Heart left ventricle (tissue), 16 donors: ENCODE data around the gene CACYBP. TPM values are rescaled to one million over a fixed set of nuclear protein-coding genes. Genes with fewer than 3 reads are reported as not detected.

ENCODE experiments used
- ATAC-seq, 4 donors: fragments of 200-7000 bp; cut with Tn5 transposase; one replicate each; pipeline ENCODE4 v1.9.1; 2020 to 2022; ENCODE audit warnings: moderate library complexity in 4 of 4, mild to moderate bottlenecking in 3 of 4, moderate number of reproducible peaks in 1 of 4
- DNase-seq, 5 donors: peaks; one replicate each; pipeline ENCODE4 v3.0.0-alpha.2; 2020
- H3K27ac ChIP-seq, 12 donors: fragments of 200-600 bp; sonication (generic) in 4 of 12; one replicate each; pipeline versions ENCODE4 v1.5.0 to v1.8.0; 2016 to 2022; ENCODE audit warnings: mild to moderate bottlenecking in 2 of 12
- H3K27me3 ChIP-seq, 9 donors: fragments of 200-600 bp; sonication (generic) in 2 of 9; one replicate each; pipeline versions ENCODE4 v1.5.1 to v1.8.0; 2016 to 2022; ENCODE audit warnings: mild to moderate bottlenecking in 3 of 9
- H3K36me3 ChIP-seq, 9 donors: fragments of 200-600 bp; sonication (generic) in 2 of 9; one replicate each; pipeline versions ENCODE4 v1.5.0 to v1.8.0; 2018 to 2022; ENCODE audit warnings: mild to moderate bottlenecking in 2 of 9
- H3K4me1 ChIP-seq, 12 donors: fragments of 200-600 bp; sonication (generic) in 4 of 12; one replicate each; pipeline versions ENCODE4 v1.5.0 to v1.8.0; 2016 to 2022; ENCODE audit warnings: mild to moderate bottlenecking in 3 of 12
- H3K4me3 ChIP-seq, 12 donors: fragments of 200-600 bp; sonication (generic) in 4 of 12; one replicate each; pipeline versions ENCODE4 v1.5.0 to v1.8.0; 2017 to 2022; ENCODE audit warnings: mild to moderate bottlenecking in 9 of 12, moderate library complexity in 4 of 12
- H3K9me3 ChIP-seq, 12 donors: fragments of 200-600 bp; sonication (generic) in 4 of 12; one replicate each; pipeline versions ENCODE4 v1.5.0 to v1.8.0; 2016 to 2022; ENCODE audit warnings: mild to moderate bottlenecking in 1 of 12
- CTCF ChIP-seq, 12 donors: fragments of 200-600 bp; sonication (generic) in 4 of 12; IDR thresholded peaks; one replicate each; pipeline versions ENCODE4 v1.5.0 to v1.8.0; 2018 to 2022; ENCODE audit warnings: antibody characterized with exemption in 12 of 12, mild to moderate bottlenecking in 5 of 12
- POLR2A ChIP-seq, 2 donors: fragments of 450-650 bp; IDR thresholded peaks; one replicate each; pipeline ENCODE4 v1.6.1; 2017; ENCODE audit warnings: antibody characterized with exemption in 2 of 2, mild to moderate bottlenecking in 2 of 2, moderate library complexity in 2 of 2
- WGBS, 4 donors: extraction: QIAGEN DNeasy Blood & Tissue Kit in 2 of 4; methylation state at CpG; one replicate each; pipeline versions ENCODE4 v1.1.5 to v1.1.7; 2013 to 2018; 5-methylcytosine and 5-hydroxymethylcytosine counted together
- intact Hi-C, 10 donors: fragments of 100-400 bp; cut with DNase I; formaldehyde crosslinking; loops; one replicate each; pipeline versions ENCODE4 v1.11.1 to v1.14.2; 2022
- polyA plus RNA-seq, 2 donors: library from polyadenylated mRNA; stranded (reverse); fragments of 200-250 nt; gene quantifications; one replicate each; pipeline ENCODE4 v1.2.3, GENCODE V29; 2013
- total RNA-seq, 9 donors: library from RNA; depleted of rRNA in 2 of 9; stranded (reverse); fragments of >200 nt in 2 of 9; fragmentation: NEBNext Ultra II Directional in 3 of 9; extraction: Animal tissue kit (Norgen Biotek cat#: 25700) in 3 of 9; gene quantifications; one replicate each; pipeline versions ENCODE4 v1.1.0 to v1.2.4, GENCODE V29; 2016 to 2023
- donor health status: ischemic (EF 13 %, LVEDD 7.1; RV severe dilation, severe dysfunction).
- donor health status: healthy with polysubstance abuse.
- donor health status: DM: no; HTN: yes; CAD: no.
- donor health status: DM: no; HTN: no; CAD: no.
- donor health status: ischemic (EF 25% LVEDD 6.9; RV normal size, moderate dysfunction).
- donor health status: ischemic (EF 25% LVEDD 5.7; RV mildly dilated, moderate dysfunction).
- donor health status: healthy.
- donor health status: DM: yes; HTN: yes; CAD: no.
- donor health status: ischemic (EF 35%, LVEDD 5.7; RV mildly dilated, moderate dysfunction).
- donor health status: nonischemic (EF 11% LVEDD 7.7; RV severe dilation, severe dysfunction).
- donor health status: DM: yes; HTN: yes; CAD: no.
- donor health status: PGD.
- donor health status: ischemic (EF 29% LVEDD 5.4; RV normal size, mild dysfunction).
- donor health status: nonischemic (EF 23%, LVEDD 6.1; RV moderate dilation, normal function).

The CACYBP gene
- total and polyA plus RNA-seq, 11 donors: 30.1 to 170 (median 54.6) TPM

- no peak for TF ChIP-seq CTCF (IDR thresholded peaks at IDR 0.05)
- no peak for TF ChIP-seq POLR2A (IDR thresholded peaks at IDR 0.05)
- Histone ChIP-seq H3K27me3 (no peaks in the 10 kb centered on the region), H3K4me3 (peak overlapping the region in 8 of 12 donors; percentile 44 to 66 (median 58)), H3K9me3 (no peaks in the 10 kb centered on the region), H3K27ac (peak overlapping the region in 11 of 12 donors; percentile 64 to 89 (median 73)), H3K4me1 (peaks cover 0 to 24% (median 3%) of the 10 kb centered on the region in 12 donors), H3K36me3 (peaks cover 0 to 29% (median 0%) of the 10 kb centered on the region in 9 donors)
- intact Hi-C loops: loop anchor here in 8 of 10 donors (5.0 to 10.0 kb wide), 4 partner anchors 105 to 735 kb away; no protein-coding TSS in a partner anchor
- 70 to 81% (median 77%) methylated on average over 5 of the region's 5 CpGs for WGBS, 4 donors
- DNase-seq (no peak), ATAC-seq (peak in 3 of 4 donors; percentile 41 to 67 (median 55))
These were observed 10.1 kb upstream of the CACYBP start for GRCh38 chr1:174989536-174990220.

GRCh38 chr1:174990382-174990999 lies 9.3 kb upstream of the CACYBP start:
- peak overlapping the region; percentile 58 to 89 (median 72) for H3K27ac ChIP-seq
- intact Hi-C loops: loop anchor here in 3 of 10 donors (5.0 to 10.0 kb wide), 3 partner anchors 223 to 736 kb away; no protein-coding TSS in a partner anchor
- ATAC-seq (peak; percentile 48 to 89 (median 82)), DNase-seq (peak in 1 of 5 donors; percentile 20)
- WGBS, 4 donors: 31 to 44% (median 41%) methylated on average over 6 of the region's 6 CpGs
- no peaks in the 10 kb centered on the region for H3K27me3 ChIP-seq
- peaks cover 0 to 24% (median 0%) of the 10 kb centered on the region in 9 donors for H3K36me3 ChIP-seq
- TF ChIP-seq POLR2A (IDR thresholded peaks at IDR 0.05) (no peak), CTCF (IDR thresholded peaks at IDR 0.05) (no peak)
- no peaks in the 10 kb centered on the region for H3K9me3 ChIP-seq
- H3K4me1 ChIP-seq: peaks cover 0 to 24% (median 3%) of the 10 kb centered on the region in 12 donors
- H3K4me3 ChIP-seq: peak overlapping the region in 11 of 12 donors; percentile 6 to 66 (median 52)

- 95 to 98% (median 98%) methylated on average over 1 of the region's 1 CpG for WGBS, 4 donors
- peak overlapping the region in 1 of 12 donors; percentile 89 for H3K27ac ChIP-seq
- peaks cover 0 to 24% (median 3%) of the 10 kb centered on the region in 12 donors for H3K4me1 ChIP-seq
- no peaks in the 10 kb centered on the region for H3K9me3 ChIP-seq
- no peaks in the 10 kb centered on the region for H3K27me3 ChIP-seq
- DNase-seq (no peak), ATAC-seq (no peak)
- no peak overlapping the region for H3K4me3 ChIP-seq
- H3K36me3 ChIP-seq: peaks cover 0 to 24% (median 0%) of the 10 kb centered on the region in 9 donors
- TF ChIP-seq POLR2A (IDR thresholded peaks at IDR 0.05) (no peak), CTCF (IDR thresholded peaks at IDR 0.05) (no peak)
- intact Hi-C loops: loop anchor here in 3 of 10 donors (5.0 to 10.0 kb wide), 3 partner anchors 224 to 737 kb away; no protein-coding TSS in a partner anchor
These were observed 8.3 kb upstream of the CACYBP start for GRCh38 chr1:174991473-174991872.

GRCh38 chr1:174995121-174995520 lies 4.6 kb upstream of the CACYBP start:
- DNase-seq (no peak), ATAC-seq (no peak)
- no peak overlapping the region for H3K27ac ChIP-seq
- H3K36me3 ChIP-seq: peaks cover 0 to 18% (median 0%) of the 10 kb centered on the region in 9 donors
- TF ChIP-seq CTCF (IDR thresholded peaks at IDR 0.05): no peak
- TF ChIP-seq POLR2A (IDR thresholded peaks at IDR 0.05): no peak
- H3K27me3 ChIP-seq: no peaks in the 10 kb centered on the region
- H3K4me3 ChIP-seq: no peak overlapping the region
- 90 to 94% (median 91%) methylated on average over 3 of the region's 3 CpGs for WGBS, 4 donors
- H3K4me1 ChIP-seq: peaks cover 0 to 21% (median 4%) of the 10 kb centered on the region in 12 donors
- intact Hi-C loops: loop anchor here in 5 of 10 donors (5.0 to 10.0 kb wide), 3 partner anchors 223 to 740 kb away; no protein-coding TSS in a partner anchor
- H3K9me3 ChIP-seq: no peaks in the 10 kb centered on the region
